ENCODE data around the gene PRAMEF13.
"Not testable (repeated sequence)": the region's sequence is repeated elsewhere in the genome, so short reads cannot be mapped to it uniquely, and the experiment has no call there.

- not testable (repeated sequence) for TF ChIP-seq CTCF (IDR thresholded peaks at IDR 0.05 in 2 of 3, conservative IDR thresholded peaks at IDR 0.05 in 1 of 3; ENCODE audit: borderline replicate concordance in 1 of 3, insufficient read depth in 1 of 3, low read depth in 2 of 3, low read length in 2 of 3); ZFX (IDR thresholded peaks at IDR 0.05); POLR2A (IDR thresholded peaks at IDR 0.05; ENCODE audit: borderline replicate concordance, extremely low read depth, insufficient read depth, insufficient read length); REST (IDR thresholded peaks at IDR 0.05; ENCODE audit: low read depth); TCF7L2 (IDR thresholded peaks at IDR 0.05; ENCODE audit: borderline replicate concordance, extremely low read depth, insufficient read depth, insufficient read length); POLR2AphosphoS5 (IDR thresholded peaks at IDR 0.05; ENCODE audit: low read depth, low read length); YY1 (IDR thresholded peaks at IDR 0.05; ENCODE audit: extremely low read depth, insufficient replicate concordance, low read depth, low read length); ZNF274 (IDR thresholded peaks at IDR 0.05; ENCODE audit: low read depth, low read length); EZH2phosphoT487 (IDR thresholded peaks at IDR 0.05; ENCODE audit: borderline replicate concordance); MAX (IDR thresholded peaks at IDR 0.05)
Observed at GRCh38 chr1:13219203-13219602, 18.0 kb upstream of the PRAMEF13 start.

Measured in HCT116 (cell line).